Measurements from ENCODE around the gene CHRM2. TPM values are rescaled to one million over a fixed set of nuclear protein-coding genes. Genes with fewer than 3 reads are reported as not detected.

The CHRM2 gene
- total RNA-seq, 1 experiment from 2014 or later: not detected

GRCh38 chr7:136887317-136887716 lies 18.9 kb downstream of the CHRM2 start:
- no peaks in the 10 kb centered on the region for H3K79me2 ChIP-seq (ENCODE audit: insufficient read depth, low read length)
- no peaks in the 10 kb centered on the region for H3K79me1 ChIP-seq (ENCODE audit: insufficient read depth, low read depth, low read length, poor library complexity, severe bottlenecking)
- H2BK15ac ChIP-seq (ENCODE audit: low read depth, low read length): no peak overlapping the region
- no peak overlapping the region for H2AK5ac ChIP-seq (ENCODE audit: insufficient read length, low read length)
- peaks cover 3% of the 10 kb centered on the region; the same call in 1 of the 2 replicates for H3K4me1 ChIP-seq (ENCODE audit: insufficient read depth, low read length)
- no peak overlapping the region for H2BK120ac ChIP-seq (ENCODE audit: low read depth, low read length, poor library complexity, severe bottlenecking)
- H3K23me2 ChIP-seq (ENCODE audit: insufficient read length, low read depth, low read length, poor library complexity, severe bottlenecking): no peaks in the 10 kb centered on the region
- no peak overlapping the region for H3K4me2 ChIP-seq (ENCODE audit: insufficient read depth, insufficient read length, low read length)
- no CpG with 5 or more reads among the region's 1 CpG for WGBS (ENCODE audit: extremely low coverage, insufficient read length, low lambda C conversion rate)
- Mint-ChIP-seq H3K27ac (no peak overlapping the region), H3K4me1 (peaks cover 19 to 22% of the 10 kb centered on the region in 2 experiments), H3K4me3 (no peak overlapping the region), H3K27me3 (ENCODE audit: low read depth) (peaks cover 1% of the 10 kb centered on the region; the same call in 1 of the 2 replicates), H3K36me3 (ENCODE audit: insufficient read depth in 1 of 3, low read depth in 3 of 3) (no peaks in the 10 kb centered on the region; a peak in 1 of 7 replicates), H3K9me3 (peaks cover 0 to 1% of the 10 kb centered on the region in 2 experiments; a peak in 1 of 5 replicates)
- H2AFZ ChIP-seq (ENCODE audit: low read length): no peak overlapping the region
- no peak for TF ChIP-seq CTCF (conservative IDR thresholded peaks at IDR 0.05)
- H4K91ac ChIP-seq (ENCODE audit: insufficient read length, low read depth, low read length): no peak overlapping the region
- H3T11ph ChIP-seq (ENCODE audit: low read length): no peak overlapping the region
- no peaks in the 10 kb centered on the region for H4K20me1 ChIP-seq (ENCODE audit: control insufficient read depth, insufficient read depth, insufficient read length)
- H3K56ac ChIP-seq (ENCODE audit: insufficient read length, low read depth, low read length): no peak overlapping the region
- H3K23ac ChIP-seq (ENCODE audit: insufficient read length, low read depth, low read length): no peak overlapping the region
- no peak overlapping the region for H3K14ac ChIP-seq (ENCODE audit: insufficient read depth, low read length)
- H3K4ac ChIP-seq (ENCODE audit: low read depth, low read length): no peak overlapping the region
- H3K9me3 ChIP-seq (ENCODE audit: control insufficient read depth, low read depth, low read length): no peaks in the 10 kb centered on the region
- H4K5ac ChIP-seq (ENCODE audit: insufficient read length, low read depth, low read length): no peak overlapping the region
- no peak overlapping the region for H2BK5ac ChIP-seq (ENCODE audit: insufficient read length, low read length)
- no peak overlapping the region for H3K18ac ChIP-seq (ENCODE audit: insufficient read length, low read depth, low read length)
- H4K8ac ChIP-seq (replicated peaks; ENCODE audit: insufficient read length, low read depth, low read length): no peak overlapping the region
- no peak overlapping the region for H2BK20ac ChIP-seq (ENCODE audit: low read depth, low read length, poor library complexity, severe bottlenecking)
- no peak for DNase-seq
- H3K27me3 ChIP-seq (ENCODE audit: insufficient read depth, low read length): no peaks in the 10 kb centered on the region
- H3K27ac ChIP-seq (ENCODE audit: insufficient read length, low read depth, low read length): no peak overlapping the region
- no peak overlapping the region for H3K9ac ChIP-seq (ENCODE audit: extremely low read depth, insufficient read length, low read length)
- no peak overlapping the region for H2BK12ac ChIP-seq (ENCODE audit: insufficient read length, low read depth, low read length)
